ENCODE data around the gene PTPN2.

GRCh38 chr18:12823892-12824291 lies 60.1 kb downstream of the PTPN2 start:
- TF ChIP-seq CTCF (IDR thresholded peaks at IDR 0.05): no peak
- TF ChIP-seq POLR2A (IDR thresholded peaks at IDR 0.05): no peak
